ENCODE data around the gene CTSS.
"Not testable (repeated sequence)": the region's sequence is repeated elsewhere in the genome, so short reads cannot be mapped to it uniquely, and the experiment has no call there.

CTSS gene

DNA sequence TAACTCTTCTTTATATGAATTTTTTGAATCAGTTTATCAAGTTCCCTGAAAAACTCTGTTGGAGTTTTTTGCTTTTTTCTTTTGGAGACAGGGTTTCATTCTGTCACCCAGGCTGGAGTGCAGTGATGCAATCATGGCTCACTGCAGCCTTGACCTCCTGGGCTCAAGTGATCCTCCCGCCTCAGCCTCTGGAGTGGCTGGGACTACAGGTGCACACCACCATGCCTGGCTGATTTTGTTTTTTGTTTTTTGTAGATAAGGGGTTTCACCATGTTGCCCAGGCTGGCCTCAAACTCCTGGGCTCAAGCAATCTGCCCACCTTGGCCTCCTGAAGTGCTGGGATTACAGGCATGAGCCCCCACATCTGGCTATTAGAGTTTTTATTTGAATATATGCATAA is 2.1 kb upstream of the CTSS start:
- H3K36me3 ChIP-seq (ENCODE audit: control insufficient read depth, insufficient read depth, low read length): not testable (repeated sequence)

DNA sequence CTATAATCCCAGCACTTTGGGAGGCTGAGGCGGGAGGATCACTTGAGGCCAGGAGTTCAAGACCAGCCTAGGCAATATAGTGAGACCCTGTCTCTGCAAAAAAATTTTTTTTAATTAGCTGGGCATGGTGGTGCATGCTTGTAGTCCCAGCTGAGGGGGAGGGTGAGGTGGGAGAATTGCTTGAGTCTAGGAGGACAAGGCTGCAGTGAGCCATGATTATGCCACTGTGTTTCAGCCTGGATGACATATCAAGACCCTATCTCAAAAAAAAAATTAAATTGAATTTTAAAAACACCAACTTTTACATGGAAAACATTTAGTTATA is 361 bp upstream of the CTSS start:
- not testable (repeated sequence) for H3K4me1 ChIP-seq (ENCODE audit: control insufficient read depth, insufficient read depth, low read length); H3K36me3 ChIP-seq (ENCODE audit: control insufficient read depth, insufficient read depth, low read length); H3K4me3 ChIP-seq (ENCODE audit: low read depth, low read length); H3K27me3 ChIP-seq (ENCODE audit: control insufficient read depth, insufficient read depth, low read length); H3K9me3 ChIP-seq (ENCODE audit: control insufficient read depth, insufficient read depth, low read length); H3K9ac ChIP-seq (ENCODE audit: low read depth, low read length)

More for the DNA sequence above, 2.1 kb upstream of the CTSS start:
- not testable (repeated sequence) for H3K4me3 ChIP-seq (ENCODE audit: low read depth, low read length); H3K27me3 ChIP-seq (ENCODE audit: control insufficient read depth, insufficient read depth, low read length); H3K4me1 ChIP-seq (ENCODE audit: control insufficient read depth, insufficient read depth, low read length); H3K9me3 ChIP-seq (ENCODE audit: control insufficient read depth, insufficient read depth, low read length); H3K9ac ChIP-seq (ENCODE audit: low read depth, low read length)

DNA sequence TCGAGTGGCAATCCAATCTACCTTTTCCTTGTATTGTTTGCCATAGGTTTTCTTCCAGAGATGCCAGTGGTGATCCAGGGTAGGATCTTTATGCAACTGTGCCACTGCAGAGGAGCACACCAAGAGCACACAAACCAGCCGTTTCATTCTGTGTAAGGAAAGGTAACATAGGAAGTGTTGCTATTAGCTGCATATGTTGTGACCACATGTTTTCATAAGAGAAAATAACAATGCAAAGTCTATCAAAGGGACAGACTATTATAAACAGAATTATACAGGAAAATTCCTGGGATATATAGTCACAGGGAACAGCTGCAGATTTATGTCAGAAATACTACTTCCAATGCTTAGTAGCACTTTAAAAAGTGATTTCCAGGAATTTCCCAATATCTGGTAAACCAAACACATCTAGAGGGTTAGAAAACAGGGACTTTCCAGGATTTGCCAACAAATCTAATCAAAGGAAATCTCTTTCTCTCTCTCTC is 919 bp downstream of the CTSS start:
- Histone ChIP-seq H3K27me3 (ENCODE audit: control insufficient read depth, insufficient read depth, low read length) (no peaks in the 10 kb centered on the region), H3K9me3 (ENCODE audit: control insufficient read depth, insufficient read depth, low read length) (no peaks in the 10 kb centered on the region), H3K4me1 (ENCODE audit: control insufficient read depth, insufficient read depth, low read length) (no peaks in the 10 kb centered on the region), H3K9ac (ENCODE audit: low read depth, low read length) (no peak overlapping the region), H3K36me3 (ENCODE audit: control insufficient read depth, insufficient read depth, low read length) (no peaks in the 10 kb centered on the region), H3K4me3 (ENCODE audit: low read depth, low read length) (no peak overlapping the region)

DNA sequence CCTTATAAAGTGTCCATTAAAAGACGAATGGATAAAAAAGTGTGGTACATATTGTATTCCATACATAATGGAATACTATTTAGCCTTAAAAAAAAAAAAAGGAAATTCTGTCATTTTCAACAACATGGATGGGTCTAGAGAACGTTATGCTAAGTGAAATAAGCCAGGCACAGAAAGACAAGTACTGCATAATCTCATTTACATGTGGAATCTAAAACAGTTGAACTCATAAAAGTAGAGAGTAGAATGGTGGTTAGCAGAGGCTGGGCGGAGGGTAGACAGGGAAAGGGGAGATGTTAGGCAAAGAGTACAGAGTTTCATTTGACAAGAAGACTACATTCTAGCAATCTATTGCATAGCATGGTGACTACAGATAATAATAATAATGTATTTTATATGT is 2.6 kb downstream of the CTSS start:
- H3K36me3 ChIP-seq (ENCODE audit: control insufficient read depth, insufficient read depth, low read length): no peaks in the 10 kb centered on the region
- H3K27me3 ChIP-seq (ENCODE audit: control insufficient read depth, insufficient read depth, low read length): no peaks in the 10 kb centered on the region
- no peaks in the 10 kb centered on the region for H3K9me3 ChIP-seq (ENCODE audit: control insufficient read depth, insufficient read depth, low read length)
- no peaks in the 10 kb centered on the region for H3K4me1 ChIP-seq (ENCODE audit: control insufficient read depth, insufficient read depth, low read length)
- no peak overlapping the region for H3K4me3 ChIP-seq (ENCODE audit: low read depth, low read length)
- H3K9ac ChIP-seq (ENCODE audit: low read depth, low read length): no peak overlapping the region

DNA sequence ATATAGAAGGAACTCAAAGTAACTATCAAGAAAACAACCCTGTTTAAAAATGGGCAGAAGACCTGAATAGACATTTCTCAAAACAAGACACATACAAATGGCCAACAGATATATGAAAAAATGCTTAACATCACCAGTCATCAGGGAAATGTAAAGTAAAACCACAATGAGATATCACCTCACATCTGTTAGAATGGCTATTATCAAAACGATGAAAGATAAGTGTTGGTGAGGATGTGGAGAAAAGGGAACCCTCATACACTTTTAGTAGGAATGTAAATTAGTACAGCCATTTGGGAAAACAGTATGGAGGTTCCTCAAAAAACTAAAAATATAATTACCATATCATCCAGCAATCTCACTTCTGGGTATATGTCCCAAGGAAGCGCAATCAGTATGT is 3.0 kb downstream of the CTSS start:
- H3K4me1 ChIP-seq (ENCODE audit: control insufficient read depth, insufficient read depth, low read length): no peaks in the 10 kb centered on the region
- no peak overlapping the region for H3K4me3 ChIP-seq (ENCODE audit: low read depth, low read length)
- no peaks in the 10 kb centered on the region for H3K27me3 ChIP-seq (ENCODE audit: control insufficient read depth, insufficient read depth, low read length)
- no peaks in the 10 kb centered on the region for H3K36me3 ChIP-seq (ENCODE audit: control insufficient read depth, insufficient read depth, low read length)
- H3K9ac ChIP-seq (ENCODE audit: low read depth, low read length): no peak overlapping the region
- H3K9me3 ChIP-seq (ENCODE audit: control insufficient read depth, insufficient read depth, low read length): no peaks in the 10 kb centered on the region

DNA sequence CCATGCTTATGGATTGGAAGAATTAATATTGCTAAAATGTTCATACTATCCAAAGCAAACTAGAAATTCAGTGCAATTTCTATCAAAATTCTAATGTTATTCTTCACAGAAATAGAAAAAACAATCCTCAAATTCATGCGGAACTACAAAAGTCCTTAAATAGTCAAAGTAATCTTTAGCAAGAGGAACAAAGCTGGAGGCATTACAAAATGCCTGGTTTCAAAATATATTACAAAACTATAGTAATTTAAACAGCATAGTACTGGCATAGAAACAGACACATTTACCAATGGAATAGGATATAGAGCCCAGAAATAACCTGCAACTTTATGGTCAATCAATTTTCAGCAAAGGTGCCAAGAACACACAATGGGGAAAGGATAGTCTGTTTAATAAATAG is 3.8 kb downstream of the CTSS start:
- no peaks in the 10 kb centered on the region for H3K36me3 ChIP-seq (ENCODE audit: control insufficient read depth, insufficient read depth, low read length)
- H3K9ac ChIP-seq (ENCODE audit: low read depth, low read length): no peak overlapping the region
- H3K4me3 ChIP-seq (ENCODE audit: low read depth, low read length): no peak overlapping the region
- H3K9me3 ChIP-seq (ENCODE audit: control insufficient read depth, insufficient read depth, low read length): no peaks in the 10 kb centered on the region
- no peaks in the 10 kb centered on the region for H3K27me3 ChIP-seq (ENCODE audit: control insufficient read depth, insufficient read depth, low read length)
- no peaks in the 10 kb centered on the region for H3K4me1 ChIP-seq (ENCODE audit: control insufficient read depth, insufficient read depth, low read length)

DNA sequence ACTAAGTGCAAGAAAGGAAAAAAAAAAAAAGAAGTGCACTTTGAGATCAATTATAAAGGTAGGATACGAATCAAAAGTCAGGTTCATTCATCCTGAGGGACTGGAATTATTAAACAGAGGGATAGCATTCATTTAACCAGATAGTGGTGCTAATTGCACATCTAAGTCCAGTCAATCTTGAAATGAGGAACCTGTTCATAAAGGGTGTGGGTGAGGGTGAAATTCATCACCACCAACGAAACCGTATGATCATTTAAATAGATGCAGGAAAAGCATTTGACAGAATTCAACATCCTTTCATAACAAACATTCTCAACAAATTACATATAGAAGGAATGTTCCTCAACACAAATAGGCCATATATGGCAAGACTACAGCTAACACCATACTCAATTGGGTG is 5.6 kb downstream of the CTSS start:
- no peaks in the 10 kb centered on the region for H3K9me3 ChIP-seq (ENCODE audit: control insufficient read depth, insufficient read depth, low read length)
- no peaks in the 10 kb centered on the region for H3K36me3 ChIP-seq (ENCODE audit: control insufficient read depth, insufficient read depth, low read length)
- H3K27me3 ChIP-seq (ENCODE audit: control insufficient read depth, insufficient read depth, low read length): no peaks in the 10 kb centered on the region
- H3K9ac ChIP-seq (ENCODE audit: low read depth, low read length): no peak overlapping the region
- no peaks in the 10 kb centered on the region for H3K4me1 ChIP-seq (ENCODE audit: control insufficient read depth, insufficient read depth, low read length)
- no peak overlapping the region for H3K4me3 ChIP-seq (ENCODE audit: low read depth, low read length)

DNA sequence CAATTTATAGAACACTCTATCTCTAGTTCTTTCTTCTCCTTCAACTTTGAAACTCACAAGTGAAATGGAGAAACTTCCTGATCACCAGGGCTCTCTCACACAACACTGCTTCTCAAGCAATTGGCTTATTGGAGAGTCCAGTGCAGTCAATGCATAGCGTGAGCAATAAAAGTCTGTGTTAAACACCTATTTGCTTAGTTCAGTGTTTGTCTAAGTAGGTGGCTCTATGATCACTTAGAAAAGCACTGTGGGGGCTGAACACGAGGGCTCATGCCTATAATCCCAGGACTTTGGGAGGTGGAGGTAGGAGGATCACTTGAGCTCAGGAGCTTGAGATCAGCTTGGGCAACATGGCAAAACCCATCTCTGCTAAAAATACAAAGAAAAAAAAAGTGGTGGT is 12.2 kb downstream of the CTSS start:
- H3K4me1 ChIP-seq (ENCODE audit: control insufficient read depth, insufficient read depth, low read length): no peaks in the 10 kb centered on the region
- H3K36me3 ChIP-seq (ENCODE audit: control insufficient read depth, insufficient read depth, low read length): no peaks in the 10 kb centered on the region
- no peak overlapping the region for H3K4me3 ChIP-seq (ENCODE audit: low read depth, low read length)
- H3K9me3 ChIP-seq (ENCODE audit: control insufficient read depth, insufficient read depth, low read length): no peaks in the 10 kb centered on the region
- no peak overlapping the region for H3K9ac ChIP-seq (ENCODE audit: low read depth, low read length)
- no peaks in the 10 kb centered on the region for H3K27me3 ChIP-seq (ENCODE audit: control insufficient read depth, insufficient read depth, low read length)

DNA sequence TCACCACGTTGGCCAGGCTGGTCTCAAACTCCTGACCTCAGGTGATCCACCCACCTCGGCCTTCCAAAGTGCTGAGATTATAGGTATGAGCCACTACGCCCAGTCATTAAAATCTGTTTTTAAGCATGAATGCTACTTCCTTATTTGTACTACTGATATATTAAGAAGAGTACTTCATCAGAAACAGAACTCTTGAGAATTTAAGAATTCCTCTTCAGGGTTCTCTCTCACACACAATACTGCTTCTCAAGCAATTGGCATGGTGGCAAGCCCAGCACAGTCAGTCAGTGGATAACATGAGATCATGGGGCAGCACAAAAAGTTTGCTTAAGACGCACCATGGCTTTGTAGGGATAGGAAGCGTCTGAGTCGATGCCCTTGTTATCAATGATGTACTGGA is 14.1 kb downstream of the CTSS start:
- Histone ChIP-seq H3K27me3 (ENCODE audit: control insufficient read depth, insufficient read depth, low read length) (no peaks in the 10 kb centered on the region), H3K36me3 (ENCODE audit: control insufficient read depth, insufficient read depth, low read length) (no peaks in the 10 kb centered on the region), H3K9ac (ENCODE audit: low read depth, low read length) (no peak overlapping the region), H3K4me1 (ENCODE audit: control insufficient read depth, insufficient read depth, low read length) (no peaks in the 10 kb centered on the region), H3K4me3 (ENCODE audit: low read depth, low read length) (no peak overlapping the region), H3K9me3 (ENCODE audit: control insufficient read depth, insufficient read depth, low read length) (no peaks in the 10 kb centered on the region)

DNA sequence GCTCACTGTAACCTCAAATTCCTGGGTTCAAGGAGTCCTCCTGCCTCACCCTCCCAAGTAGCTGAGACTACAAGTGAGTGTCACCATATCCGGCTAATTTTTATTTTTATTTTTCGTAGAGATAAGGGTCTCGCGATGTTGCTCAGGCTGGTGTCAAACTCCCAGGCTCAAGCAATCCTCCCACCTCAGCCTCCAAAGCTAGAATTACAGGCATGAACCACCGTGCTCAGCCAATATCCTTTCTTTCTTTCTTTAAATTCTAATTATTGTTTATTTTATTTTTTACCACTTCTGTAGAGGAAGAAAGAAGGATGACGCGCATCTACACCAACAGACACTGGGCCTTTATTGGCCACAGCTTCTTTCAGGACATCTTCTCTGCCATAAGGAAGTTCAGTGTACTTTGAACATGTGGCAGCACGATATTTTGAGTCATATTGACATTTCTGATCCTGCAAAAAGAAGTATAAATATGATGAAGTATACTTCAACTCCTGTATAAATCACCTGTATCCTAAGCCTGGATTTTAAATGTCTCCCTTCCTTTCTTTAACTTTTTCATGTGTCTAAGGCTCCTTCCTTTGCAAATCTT is 15.8 kb downstream of the CTSS start:
- H3K9me3 ChIP-seq (ENCODE audit: control insufficient read depth, insufficient read depth, low read length): no peaks in the 10 kb centered on the region
- H3K4me3 ChIP-seq (ENCODE audit: low read depth, low read length): no peak overlapping the region
- no peaks in the 10 kb centered on the region for H3K36me3 ChIP-seq (ENCODE audit: control insufficient read depth, insufficient read depth, low read length)
- no peaks in the 10 kb centered on the region for H3K4me1 ChIP-seq (ENCODE audit: control insufficient read depth, insufficient read depth, low read length)
- no peaks in the 10 kb centered on the region for H3K27me3 ChIP-seq (ENCODE audit: control insufficient read depth, insufficient read depth, low read length)
- no peak overlapping the region for H3K9ac ChIP-seq (ENCODE audit: low read depth, low read length)

DNA sequence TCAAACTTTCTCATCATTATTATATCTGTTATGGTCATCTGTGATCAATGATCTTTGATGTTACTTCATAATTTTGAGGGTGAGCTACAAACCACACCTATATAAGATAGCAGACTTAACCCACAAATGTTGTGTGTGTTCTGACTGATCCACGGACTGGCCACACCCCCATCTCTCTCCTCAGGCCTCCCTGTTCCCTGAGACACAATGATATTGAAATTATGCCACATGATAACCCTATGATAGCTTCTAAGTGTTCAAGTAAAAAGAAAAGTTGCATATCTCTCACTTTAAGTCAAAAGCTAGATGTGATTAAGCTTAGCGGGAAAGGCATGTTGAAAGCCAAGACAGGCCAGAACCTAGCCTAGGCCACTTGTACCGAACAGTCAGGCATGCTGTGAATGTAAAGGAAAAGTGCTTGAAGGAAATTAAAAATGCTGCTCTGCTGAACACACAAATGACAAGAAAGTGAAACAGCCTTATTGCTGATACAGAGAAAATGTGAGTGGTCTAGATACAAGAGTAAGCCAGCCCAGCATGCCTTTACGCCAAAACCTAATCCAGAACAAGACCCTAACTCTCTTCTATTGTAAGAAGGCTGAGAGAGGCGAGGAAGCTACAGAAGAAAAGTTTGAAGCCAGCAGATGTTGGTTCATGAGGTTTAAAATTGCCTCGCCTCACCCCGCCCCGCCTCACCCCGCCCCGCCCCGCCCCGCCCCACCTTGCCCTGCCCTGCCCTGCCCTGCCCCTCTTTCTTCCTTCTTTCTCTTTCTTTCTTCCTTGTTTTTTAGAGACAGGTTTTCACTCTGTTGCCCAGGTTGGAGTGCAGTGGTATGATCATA is 16.5 kb downstream of the CTSS start:
- H3K9me3 ChIP-seq (ENCODE audit: control insufficient read depth, insufficient read depth, low read length): no peaks in the 10 kb centered on the region
- H3K9ac ChIP-seq (ENCODE audit: low read depth, low read length): no peak overlapping the region
- no peaks in the 10 kb centered on the region for H3K27me3 ChIP-seq (ENCODE audit: control insufficient read depth, insufficient read depth, low read length)
- H3K36me3 ChIP-seq (ENCODE audit: control insufficient read depth, insufficient read depth, low read length): no peaks in the 10 kb centered on the region
- H3K4me1 ChIP-seq (ENCODE audit: control insufficient read depth, insufficient read depth, low read length): no peaks in the 10 kb centered on the region
- H3K4me3 ChIP-seq (ENCODE audit: low read depth, low read length): no peak overlapping the region

DNA sequence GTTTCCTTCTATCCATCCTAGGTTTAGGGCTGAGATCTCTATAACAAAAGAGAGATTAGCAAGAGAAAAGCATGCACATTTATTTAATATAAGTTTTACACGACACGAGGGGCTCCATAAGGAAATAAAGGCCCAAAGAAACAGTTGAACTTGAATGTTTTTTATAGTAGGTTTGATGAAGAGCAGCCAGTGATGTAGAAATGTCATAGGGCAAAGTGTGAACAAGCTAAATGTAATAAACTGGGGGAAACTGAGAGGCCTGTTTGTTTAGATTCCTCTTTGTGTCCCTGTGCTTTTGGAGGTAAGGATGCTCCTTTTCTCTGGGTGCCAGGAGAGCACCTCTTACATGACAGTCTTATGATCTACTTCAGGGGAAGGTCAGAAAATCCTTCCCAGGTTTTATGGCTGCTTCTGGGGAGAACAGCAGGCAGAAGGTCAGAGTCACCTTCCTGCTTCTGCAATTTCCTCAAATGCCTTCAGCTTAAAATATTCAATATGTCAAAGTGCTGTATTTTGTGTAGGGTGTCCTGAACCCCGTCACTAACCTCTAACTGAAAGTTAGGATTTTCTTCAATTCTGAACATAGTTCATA is 35.4 kb downstream of the CTSS start:
- no peaks in the 10 kb centered on the region for H3K9me3 ChIP-seq (ENCODE audit: control insufficient read depth, insufficient read depth, low read length)
- no peaks in the 10 kb centered on the region for H3K27me3 ChIP-seq (ENCODE audit: control insufficient read depth, insufficient read depth, low read length)
- H3K4me1 ChIP-seq (ENCODE audit: control insufficient read depth, insufficient read depth, low read length): no peaks in the 10 kb centered on the region
- H3K9ac ChIP-seq (ENCODE audit: low read depth, low read length): no peak overlapping the region
- H3K36me3 ChIP-seq (ENCODE audit: control insufficient read depth, insufficient read depth, low read length): no peaks in the 10 kb centered on the region
- no peak overlapping the region for H3K4me3 ChIP-seq (ENCODE audit: low read depth, low read length)

Data from iPS-15b (cell line).